Suprapubic skin (tissue), 4 donors: ENCODE data around the gene RCN1. TPM values are rescaled to one million over a fixed set of nuclear protein-coding genes. Genes with fewer than 3 reads are reported as not detected.
"Not testable (repeated sequence)": the region's sequence is repeated elsewhere in the genome, so short reads cannot be mapped to it uniquely, and the experiment has no call there.

Experiments used
- DNase-seq, 2 donors: peaks; one replicate each; pipeline ENCODE4 v3.0.0-alpha.2; 2019; ENCODE audit warnings: low spot score in 2 of 2
- H3K27ac ChIP-seq: fragments of 200-600 bp; sonication (generic); one replicate; pipeline ENCODE4 v1.5.1; 2019
- H3K27me3 ChIP-seq: fragments of 200-600 bp; sonication (generic); one replicate; pipeline ENCODE4 v1.5.1; 2019
- H3K36me3 ChIP-seq: fragments of 200-600 bp; sonication (generic); one replicate; pipeline ENCODE4 v1.5.1; 2019
- H3K4me1 ChIP-seq: fragments of 200-600 bp; sonication (generic); one replicate; pipeline ENCODE4 v1.5.1; 2019
- H3K4me3 ChIP-seq: fragments of 200-600 bp; sonication (generic); one replicate; pipeline ENCODE4 v1.5.1; 2019; ENCODE audit warnings: mild to moderate bottlenecking
- H3K9me3 ChIP-seq: fragments of 200-600 bp; sonication (generic); one replicate; pipeline ENCODE4 v1.5.1; 2019
- CTCF ChIP-seq, 2 donors: fragments of 200-600 bp in 1 of 2; fragments of 450-650 bp in 1 of 2; sonication (generic) in 1 of 2; IDR thresholded peaks; one replicate each; pipeline ENCODE4 v1.5.1; 2016 to 2019; ENCODE audit warnings: antibody characterized with exemption in 2 of 2, mild to moderate bottlenecking in 1 of 2, moderate library complexity in 1 of 2
- EP300 ChIP-seq: sonication (generic); formaldehyde crosslinking; IDR thresholded peaks from one replicate; pipeline ENCODE4 v1.6.1; 2017; ENCODE audit warnings: antibody characterized with exemption
- POLR2A ChIP-seq, 2 donors: fragments of 450-650 bp; IDR thresholded peaks; one replicate each; pipeline ENCODE4 v1.6.1; 2017; ENCODE audit warnings: antibody characterized with exemption in 2 of 2, mild to moderate bottlenecking in 2 of 2, moderate library complexity in 2 of 2
- POLR2AphosphoS5 ChIP-seq, 3 donors: sonication (generic); formaldehyde crosslinking; IDR thresholded peaks; one replicate each; pipeline ENCODE4 v1.6.1; 2017; ENCODE audit warnings: antibody characterized with exemption in 3 of 3
- WGBS: methylation state at CpG from one replicate; pipeline ENCODE4 v1.1.5; 2018; 5-methylcytosine and 5-hydroxymethylcytosine counted together
- total RNA-seq, 4 donors: library from RNA; depleted of rRNA; stranded (reverse); fragments of >200 nt; gene quantifications; one replicate each; pipeline ENCODE4 v1.1.0, GENCODE V29; 2016

The RCN1 gene
- total RNA-seq, 4 donors from 2014 or later: 19.7 to 29.0 (median 27.2) TPM

GRCh38 chr11:32099516-32099915 is 8.6 kb downstream of the RCN1 start:
- Histone ChIP-seq H3K27me3 (no peaks in the 10 kb centered on the region), H3K36me3 (peaks cover 63% of the 10 kb centered on the region)

GRCh38 chr11:32100495-32100894 is 9.6 kb downstream of the RCN1 start:
- 80% methylated on average over 4 of the region's 5 CpGs for WGBS
- Histone ChIP-seq H3K4me3 (no peak overlapping the region), H3K27me3 (no peaks in the 10 kb centered on the region), H3K36me3 (peaks cover 64% of the 10 kb centered on the region), H3K4me1 (no peaks in the 10 kb centered on the region), H3K9me3 (no peaks in the 10 kb centered on the region), H3K27ac (no peak overlapping the region)
- no peak for TF ChIP-seq POLR2AphosphoS5 (IDR thresholded peaks at IDR 0.05)
- no peak for TF ChIP-seq EP300
- no peak for TF ChIP-seq POLR2A (IDR thresholded peaks at IDR 0.05)
- TF ChIP-seq CTCF (IDR thresholded peaks at IDR 0.05): no peak
- DNase-seq: no peak

More at GRCh38 chr11:32099516-32099915, 8.6 kb downstream of the RCN1 start:
- TF ChIP-seq CTCF (IDR thresholded peaks at IDR 0.05) (no peak), EP300 (no peak), POLR2A (IDR thresholded peaks at IDR 0.05) (no peak), POLR2AphosphoS5 (IDR thresholded peaks at IDR 0.05) (no peak)
- no peak overlapping the region for H3K4me3 ChIP-seq
- DNase-seq: no peak
- H3K27ac ChIP-seq: no peak overlapping the region
- 90% methylated on average over 4 of the region's 4 CpGs for WGBS
- H3K4me1 ChIP-seq: no peaks in the 10 kb centered on the region
- H3K9me3 ChIP-seq: no peaks in the 10 kb centered on the region

- Histone ChIP-seq H3K27me3 (no peaks in the 10 kb centered on the region), H3K27ac (no peak overlapping the region), H3K4me3 (no peak overlapping the region), H3K36me3 (peaks cover 71% of the 10 kb centered on the region), H3K9me3 (no peaks in the 10 kb centered on the region), H3K4me1 (no peaks in the 10 kb centered on the region)
- no peak for TF ChIP-seq EP300
- TF ChIP-seq POLR2AphosphoS5 (IDR thresholded peaks at IDR 0.05): no peak
- TF ChIP-seq POLR2A (IDR thresholded peaks at IDR 0.05): no peak
- TF ChIP-seq CTCF (IDR thresholded peaks at IDR 0.05): no peak
- WGBS: 88% methylated on average over 11 of the region's 11 CpGs
- DNase-seq: no peak
Measured at GRCh38 chr11:32101791-32102190, 10.9 kb downstream of the RCN1 start.

GRCh38 chr11:32103121-32103719 is 12.3 kb downstream of the RCN1 start:
- H3K27ac ChIP-seq: not testable (repeated sequence)
- H3K36me3 ChIP-seq: peaks cover 65% of the 10 kb centered on the region

GRCh38 chr11:32103941-32104340 is 13.1 kb downstream of the RCN1 start:
- 74% methylated on average over 5 of the region's 5 CpGs for WGBS
- no peak for DNase-seq
- H3K36me3 ChIP-seq: peaks cover 58% of the 10 kb centered on the region
- no peaks in the 10 kb centered on the region for H3K4me1 ChIP-seq
- no peak overlapping the region for H3K4me3 ChIP-seq
- H3K27me3 ChIP-seq: no peaks in the 10 kb centered on the region
- no peaks in the 10 kb centered on the region for H3K9me3 ChIP-seq
- TF ChIP-seq POLR2AphosphoS5 (IDR thresholded peaks at IDR 0.05): no peak
- no peak for TF ChIP-seq EP300
- TF ChIP-seq POLR2A (IDR thresholded peaks at IDR 0.05): no peak
- TF ChIP-seq CTCF (IDR thresholded peaks at IDR 0.05): no peak
- no peak overlapping the region for H3K27ac ChIP-seq

More at GRCh38 chr11:32103121-32103719, 12.3 kb downstream of the RCN1 start:
- H3K4me3 ChIP-seq, H3K27me3 ChIP-seq, H3K4me1 ChIP-seq, DNase-seq, H3K9me3 ChIP-seq: not testable (repeated sequence)
- 90% methylated on average over 11 of the region's 11 CpGs for WGBS
